Keratinocyte (primary cell): ENCODE data around the gene AFAP1L1. TPM values are rescaled to one million over a fixed set of nuclear protein-coding genes. Genes with fewer than 3 reads are reported as not detected.

Source experiments
- DNase-seq: peaks from one replicate; pipeline ENCODE4 v3.0.0-alpha.2; 2011; ENCODE audit warnings: low read depth, missing footprints, low spot score
- FAIRE-seq: peaks from 2 replicates; lab custom pipeline; 2011; peaks lifted over from hg19 to GRCh38; lab: Jason Lieb, UNC
- H2AFZ ChIP-seq: 2 replicates; pipeline ENCODE4 v1.6.0; 2012; ENCODE audit warnings: low read length, control low read depth, inconsistent platforms; ENCODE audit not compliant: control insufficient read depth
- H3K27ac ChIP-seq: 2 replicates; pipeline ENCODE4 v1.5.1; 2011; ENCODE audit warnings: low read length; ENCODE audit not compliant: control insufficient read depth, insufficient read depth
- H3K27me3 ChIP-seq: 3 replicates; pipeline ENCODE4 v1.6.0; 2011; ENCODE audit warnings: low read length; ENCODE audit not compliant: control insufficient read depth, insufficient read depth; ENCODE audit errors: extremely low read depth
- H3K36me3 ChIP-seq, 2 experiments: 2 replicates in 1 of 2; 3 replicates in 1 of 2; pipeline ENCODE4 v1.5.1; 2011; ENCODE audit warnings: low read length in 2 of 2, mild to moderate bottlenecking in 1 of 2; ENCODE audit not compliant: control insufficient read depth in 2 of 2, insufficient read depth in 2 of 2; ENCODE audit errors: extremely low read depth in 1 of 2
- H3K4me1 ChIP-seq: 3 replicates; pipeline ENCODE4 v1.5.1; 2011; ENCODE audit warnings: low read length; ENCODE audit not compliant: control insufficient read depth, insufficient read depth; ENCODE audit errors: extremely low read depth
- H3K4me2 ChIP-seq: 3 replicates; pipeline ENCODE4 v1.6.0; 2011; ENCODE audit warnings: low read depth, low read length; ENCODE audit not compliant: control insufficient read depth, insufficient read depth; ENCODE audit errors: extremely low read depth
- H3K4me3 ChIP-seq, 3 experiments: fragments of 200-600 bp in 1 of 3; sonication (generic) in 1 of 3; 2 replicates in 2 of 3; 3 replicates in 1 of 3; pipeline ENCODE4 v1.5.1; 2011 to 2016; ENCODE audit warnings: low read length in 3 of 3, mild to moderate bottlenecking in 3 of 3, control low read depth in 2 of 3, inconsistent platforms in 1 of 3, low read depth in 1 of 3, mixed read lengths in 1 of 3, mixed run types in 1 of 3, moderate library complexity in 1 of 3; ENCODE audit not compliant: control insufficient read depth in 2 of 3, insufficient read depth in 2 of 3; ENCODE audit errors: extremely low read depth in 1 of 3
- H3K79me2 ChIP-seq: 2 replicates; pipeline ENCODE4 v1.6.0; 2012; ENCODE audit warnings: low read length; ENCODE audit not compliant: control insufficient read depth, insufficient read depth
- H3K9ac ChIP-seq: 3 replicates; pipeline ENCODE4 v1.6.0; 2011; ENCODE audit warnings: low read length; ENCODE audit not compliant: control insufficient read depth, insufficient read depth; ENCODE audit errors: extremely low read depth
- H3K9me1 ChIP-seq: 3 replicates; pipeline ENCODE4 v1.6.0; 2011; ENCODE audit warnings: low read length; ENCODE audit not compliant: control insufficient read depth, insufficient read depth; ENCODE audit errors: extremely low read depth
- H3K9me3 ChIP-seq: 2 replicates; pipeline ENCODE4 v1.5.1; 2012; ENCODE audit warnings: low read depth, low read length; ENCODE audit not compliant: control insufficient read depth
- H4K20me1 ChIP-seq: 3 replicates; pipeline ENCODE4 v1.6.0; 2011; ENCODE audit warnings: low read length; ENCODE audit not compliant: control insufficient read depth, insufficient read depth; ENCODE audit errors: extremely low read depth
- CTCF ChIP-seq, 3 experiments: IDR thresholded peaks in 1 of 3; conservative IDR thresholded peaks in 1 of 3; optimal IDR thresholded peaks in 1 of 3; 2 replicates in 2 of 3; 3 replicates in 1 of 3; pipeline versions ENCODE3 to v1.5.1; 2011; ENCODE audit warnings: low read length in 3 of 3, mild to moderate bottlenecking in 3 of 3, moderate library complexity in 2 of 3, control low read depth in 1 of 3, inconsistent platforms in 1 of 3; ENCODE audit not compliant: insufficient read depth in 2 of 3; ENCODE audit errors: extremely low read depth in 1 of 3
- EZH2 ChIP-seq: IDR thresholded peaks from one replicate; pipeline ENCODE4 v1.6.1; 2012; ENCODE audit warnings: inconsistent platforms, mild to moderate bottlenecking, low read length, moderate library complexity
- dilution Hi-C: fragments of 300-500 bp; cut with MboI; formaldehyde crosslinking; loops from one replicate; pipeline ENCODE4 v1.7.0; 2020; ENCODE audit warnings: low sequenced_read_pairs; ENCODE audit not compliant: extremely low pct_ligation_motif_present
- polyA plus RNA-seq, 5 experiments: library from polyadenylated mRNA; depleted of rRNA in 3 of 5; stranded (reverse) in 3 of 5; stranded (forward) in 1 of 5; unstranded in 1 of 5; fragments of >200 nt; gene quantifications; 1 replicate in 1 of 5; 2 replicates in 3 of 5; 3 replicates in 1 of 5; pipeline versions ENCODE4 v1.2.1 to v1.2.3, GENCODE V29; 2011 to 2012; ENCODE audit warnings: missing spikeins in 2 of 5, low read depth in 1 of 5, low replicate concordance in 1 of 5

Gene AFAP1L1
- polyA plus RNA-seq, 1 donor (not counting 4 experiments of a cell fraction or from before 2014, with no cell fraction given): 4.6 TPM

- Histone ChIP-seq H3K79me2 (no peaks in the 10 kb centered on the region), H3K9me1 (no peaks in the 10 kb centered on the region), H2AFZ (no peak overlapping the region), H3K9ac (no peak overlapping the region), H3K9me3 (no peaks in the 10 kb centered on the region), H3K36me3 (no peaks in the 10 kb centered on the region), H4K20me1 (no peaks in the 10 kb centered on the region), H3K27me3 (no peaks in the 10 kb centered on the region), H3K4me3 (no peak overlapping the region), H3K27ac (no peak overlapping the region), H3K4me1 (no peaks in the 10 kb centered on the region), H3K4me2 (no peak overlapping the region)
- dilution Hi-C loops: no loop called here
- no peak for TF ChIP-seq EZH2
- no peak for TF ChIP-seq CTCF (optimal IDR thresholded peaks at IDR 0.05 in 1 of 3, IDR thresholded peaks at IDR 0.05 in 1 of 3, conservative IDR thresholded peaks at IDR 0.05 in 1 of 3; ENCODE audit: extremely low read depth in 1 of 3, insufficient read depth in 2 of 3, low read length in 3 of 3)
- DNase-seq (no peak), FAIRE-seq (no peak)
Observed at GRCh38 chr5:149251546-149251945, 20.1 kb upstream of the AFAP1L1 start.

DNA sequence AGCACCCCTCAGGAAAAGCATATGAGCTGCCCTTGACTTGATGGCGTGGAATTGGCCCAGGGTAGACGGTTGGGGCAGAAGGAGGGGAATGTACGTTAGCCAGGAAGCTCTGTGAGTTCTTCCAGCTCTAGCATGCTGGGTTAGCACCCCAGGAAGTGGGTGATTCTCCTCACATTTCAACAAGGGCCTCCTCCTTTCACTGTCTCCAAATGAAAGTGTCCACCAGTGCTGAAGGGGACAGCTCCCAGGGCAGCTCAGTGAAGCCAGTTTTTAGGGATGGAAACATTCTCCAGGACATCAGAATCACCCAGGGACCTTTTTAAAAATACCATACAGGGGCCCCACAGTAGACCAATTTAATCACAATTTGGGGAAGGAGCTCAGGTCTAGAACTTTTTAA, 17.2 kb upstream of the AFAP1L1 start:
- H3K79me2 ChIP-seq: no peaks in the 10 kb centered on the region
- no peak overlapping the region for H3K4me2 ChIP-seq
- TF ChIP-seq CTCF (optimal IDR thresholded peaks at IDR 0.05 in 1 of 3, IDR thresholded peaks at IDR 0.05 in 1 of 3, conservative IDR thresholded peaks at IDR 0.05 in 1 of 3; ENCODE audit: extremely low read depth in 1 of 3, insufficient read depth in 2 of 3, low read length in 3 of 3) (no peak), EZH2 (no peak)
- no peak overlapping the region for H3K4me3 ChIP-seq
- H3K4me1 ChIP-seq: no peaks in the 10 kb centered on the region
- H3K27me3 ChIP-seq: no peaks in the 10 kb centered on the region
- no peak overlapping the region for H3K27ac ChIP-seq
- no peaks in the 10 kb centered on the region for H3K9me1 ChIP-seq
- no peaks in the 10 kb centered on the region for H3K9me3 ChIP-seq
- H3K36me3 ChIP-seq: no peaks in the 10 kb centered on the region
- no peak overlapping the region for H3K9ac ChIP-seq
- DNase-seq (no peak), FAIRE-seq (no peak)
- H2AFZ ChIP-seq: no peak overlapping the region
- H4K20me1 ChIP-seq: no peaks in the 10 kb centered on the region
- dilution Hi-C loops: no loop called here
